ENCODE results near the gene TGFB1I1. TPM values are rescaled to one million over a fixed set of nuclear protein-coding genes. Genes with fewer than 3 reads are reported as not detected.
A peak's percentile ranks its signal among the peaks of the same experiment; 100 is the strongest.

TGFB1I1 gene
- total and polyA plus RNA-seq, 2 of the 13 experiments (the other 11 are each of a cell fraction or from before 2014, with no cell fraction given): 0.80 to 2.9 TPM

DNA sequence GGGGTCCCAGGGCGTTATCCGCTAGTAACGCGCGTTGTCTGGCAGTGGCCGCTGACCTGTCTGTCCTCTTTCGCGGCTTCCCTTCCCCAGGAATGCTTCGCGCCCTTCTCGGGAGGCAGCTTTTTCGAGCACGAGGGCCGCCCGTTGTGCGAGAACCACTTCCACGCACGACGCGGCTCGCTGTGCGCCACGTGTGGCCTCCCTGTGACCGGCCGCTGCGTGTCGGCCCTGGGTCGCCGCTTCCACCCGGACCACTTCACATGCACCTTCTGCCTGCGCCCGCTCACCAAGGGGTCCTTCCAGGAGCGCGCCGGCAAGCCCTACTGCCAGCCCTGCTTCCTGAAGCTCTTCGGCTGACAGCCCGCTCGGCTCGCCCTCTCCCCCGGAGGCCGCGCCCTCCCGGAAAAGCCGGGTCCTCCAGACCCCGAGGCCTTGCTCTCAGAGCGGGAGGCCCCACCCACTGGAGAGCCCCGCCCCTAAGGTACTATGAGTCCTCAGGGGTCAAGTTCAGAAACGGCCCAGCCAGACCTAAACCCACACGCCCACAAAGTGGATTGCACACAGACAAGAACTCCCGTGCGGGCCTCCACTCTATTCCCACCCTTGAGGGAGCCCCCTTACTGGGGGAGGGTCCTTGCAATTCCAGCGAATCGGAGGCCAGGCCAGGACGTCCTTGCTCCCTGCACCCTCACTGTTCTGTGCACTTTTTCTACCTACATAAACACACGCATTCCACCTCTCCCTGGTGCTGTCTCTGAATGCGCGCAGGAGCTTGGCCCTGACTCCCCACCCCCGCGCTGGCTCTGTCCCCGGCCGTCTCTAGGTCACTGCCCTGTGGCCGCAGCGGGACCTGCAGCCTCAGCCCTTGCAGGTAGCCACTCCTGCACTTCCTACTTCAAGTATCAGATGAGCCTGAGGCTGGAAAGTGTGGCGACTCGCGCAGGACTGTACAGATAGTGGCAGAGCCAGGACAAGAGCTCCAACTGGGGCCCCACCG lies 5.6 kb downstream of the TGFB1I1 start (continued):
- peak; percentile 48; the same call in 1 of the 2 replicates for TF ChIP-seq MIER2 (CRISPR knock-in tag; IDR thresholded peaks at IDR 0.05)
- TF ChIP-seq ZNF644 (CRISPR knock-in tag; IDR thresholded peaks at IDR 0.05; ENCODE audit: low read depth): no peak
- no peak for TF ChIP-seq HDAC6 (IDR thresholded peaks at IDR 0.05; ENCODE audit: low read depth, low read length)
- no peak for TF ChIP-seq MED13 (CRISPR knock-in tag; IDR thresholded peaks at IDR 0.05)
- TF ChIP-seq ZNF557 (CRISPR knock-in tag; IDR thresholded peaks at IDR 0.05): 0 out of 2 replicates have a peak, but pooled peaks have one; percentile 29
- TF ChIP-seq, protein P1, sequence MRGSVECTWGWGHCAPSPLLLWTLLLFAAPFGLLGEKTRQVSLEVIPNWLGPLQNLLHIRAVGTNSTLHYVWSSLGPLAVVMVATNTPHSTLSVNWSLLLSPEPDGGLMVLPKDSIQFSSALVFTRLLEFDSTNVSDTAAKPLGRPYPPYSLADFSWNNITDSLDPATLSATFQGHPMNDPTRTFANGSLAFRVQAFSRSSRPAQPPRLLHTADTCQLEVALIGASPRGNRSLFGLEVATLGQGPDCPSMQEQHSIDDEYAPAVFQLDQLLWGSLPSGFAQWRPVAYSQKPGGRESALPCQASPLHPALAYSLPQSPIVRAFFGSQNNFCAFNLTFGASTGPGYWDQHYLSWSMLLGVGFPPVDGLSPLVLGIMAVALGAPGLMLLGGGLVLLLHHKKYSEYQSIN (CRISPR knock-in tag; IDR thresholded peaks at IDR 0.05; ENCODE audit: borderline replicate concordance): no peak
- TF ChIP-seq ARNT (IDR thresholded peaks at IDR 0.05): no peak
- TF ChIP-seq ZNF44 (CRISPR knock-in tag; IDR thresholded peaks at IDR 0.05): peak; percentile 74
- 0 out of 2 replicates have a peak, but pooled peaks have one; percentile 66 for TF ChIP-seq ZBTB8A (CRISPR knock-in tag; IDR thresholded peaks at IDR 0.05; ENCODE audit: borderline replicate concordance, low read depth)
- TF ChIP-seq ZNF713 (CRISPR knock-in tag; IDR thresholded peaks at IDR 0.05): peak; percentile 97
- TF ChIP-seq ETV5 (CRISPR knock-in tag; IDR thresholded peaks at IDR 0.05; ENCODE audit: borderline replicate concordance): peak; percentile 60
- TF ChIP-seq, protein P2, sequence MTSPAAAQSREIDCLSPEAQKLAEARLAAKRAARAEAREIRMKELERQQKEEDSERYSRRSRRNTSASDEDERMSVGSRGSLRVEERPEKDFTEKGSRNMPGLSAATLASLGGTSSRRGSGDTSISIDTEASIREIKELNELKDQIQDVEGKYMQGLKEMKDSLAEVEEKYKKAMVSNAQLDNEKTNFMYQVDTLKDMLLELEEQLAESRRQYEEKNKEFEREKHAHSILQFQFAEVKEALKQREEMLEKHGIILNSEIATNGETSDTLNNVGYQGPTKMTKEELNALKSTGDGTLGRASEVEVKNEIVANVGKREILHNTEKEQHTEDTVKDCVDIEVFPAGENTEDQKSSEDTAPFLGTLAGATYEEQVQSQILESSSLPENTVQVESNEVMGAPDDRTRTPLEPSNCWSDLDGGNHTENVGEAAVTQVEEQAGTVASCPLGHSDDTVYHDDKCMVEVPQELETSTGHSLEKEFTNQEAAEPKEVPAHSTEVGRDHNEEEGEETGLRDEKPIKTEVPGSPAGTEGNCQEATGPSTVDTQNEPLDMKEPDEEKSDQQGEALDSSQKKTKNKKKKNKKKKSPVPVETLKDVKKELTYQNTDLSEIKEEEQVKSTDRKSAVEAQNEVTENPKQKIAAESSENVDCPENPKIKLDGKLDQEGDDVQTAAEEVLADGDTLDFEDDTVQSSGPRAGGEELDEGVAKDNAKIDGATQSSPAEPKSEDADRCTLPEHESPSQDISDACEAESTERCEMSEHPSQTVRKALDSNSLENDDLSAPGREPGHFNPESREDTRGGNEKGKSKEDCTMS (CRISPR knock-in tag; conservative IDR thresholded peaks at IDR 0.05): no peak
- peak; percentile 48 for TF ChIP-seq ZNF546 (CRISPR knock-in tag; conservative IDR thresholded peaks at IDR 0.05)
- TF ChIP-seq, protein P3, sequence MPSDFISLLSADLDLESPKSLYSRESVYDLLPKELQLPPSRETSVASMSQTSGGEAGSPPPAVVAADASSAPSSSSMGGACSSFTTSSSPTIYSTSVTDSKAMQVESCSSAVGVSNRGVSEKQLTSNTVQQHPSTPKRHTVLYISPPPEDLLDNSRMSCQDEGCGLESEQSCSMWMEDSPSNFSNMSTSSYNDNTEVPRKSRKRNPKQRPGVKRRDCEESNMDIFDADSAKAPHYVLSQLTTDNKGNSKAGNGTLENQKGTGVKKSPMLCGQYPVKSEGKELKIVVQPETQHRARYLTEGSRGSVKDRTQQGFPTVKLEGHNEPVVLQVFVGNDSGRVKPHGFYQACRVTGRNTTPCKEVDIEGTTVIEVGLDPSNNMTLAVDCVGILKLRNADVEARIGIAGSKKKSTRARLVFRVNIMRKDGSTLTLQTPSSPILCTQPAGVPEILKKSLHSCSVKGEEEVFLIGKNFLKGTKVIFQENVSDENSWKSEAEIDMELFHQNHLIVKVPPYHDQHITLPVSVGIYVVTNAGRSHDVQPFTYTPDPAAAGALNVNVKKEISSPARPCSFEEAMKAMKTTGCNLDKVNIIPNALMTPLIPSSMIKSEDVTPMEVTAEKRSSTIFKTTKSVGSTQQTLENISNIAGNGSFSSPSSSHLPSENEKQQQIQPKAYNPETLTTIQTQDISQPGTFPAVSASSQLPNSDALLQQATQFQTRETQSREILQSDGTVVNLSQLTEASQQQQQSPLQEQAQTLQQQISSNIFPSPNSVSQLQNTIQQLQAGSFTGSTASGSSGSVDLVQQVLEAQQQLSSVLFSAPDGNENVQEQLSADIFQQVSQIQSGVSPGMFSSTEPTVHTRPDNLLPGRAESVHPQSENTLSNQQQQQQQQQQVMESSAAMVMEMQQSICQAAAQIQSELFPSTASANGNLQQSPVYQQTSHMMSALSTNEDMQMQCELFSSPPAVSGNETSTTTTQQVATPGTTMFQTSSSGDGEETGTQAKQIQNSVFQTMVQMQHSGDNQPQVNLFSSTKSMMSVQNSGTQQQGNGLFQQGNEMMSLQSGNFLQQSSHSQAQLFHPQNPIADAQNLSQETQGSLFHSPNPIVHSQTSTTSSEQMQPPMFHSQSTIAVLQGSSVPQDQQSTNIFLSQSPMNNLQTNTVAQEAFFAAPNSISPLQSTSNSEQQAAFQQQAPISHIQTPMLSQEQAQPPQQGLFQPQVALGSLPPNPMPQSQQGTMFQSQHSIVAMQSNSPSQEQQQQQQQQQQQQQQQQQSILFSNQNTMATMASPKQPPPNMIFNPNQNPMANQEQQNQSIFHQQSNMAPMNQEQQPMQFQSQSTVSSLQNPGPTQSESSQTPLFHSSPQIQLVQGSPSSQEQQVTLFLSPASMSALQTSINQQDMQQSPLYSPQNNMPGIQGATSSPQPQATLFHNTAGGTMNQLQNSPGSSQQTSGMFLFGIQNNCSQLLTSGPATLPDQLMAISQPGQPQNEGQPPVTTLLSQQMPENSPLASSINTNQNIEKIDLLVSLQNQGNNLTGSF (CRISPR knock-in tag; IDR thresholded peaks at IDR 0.05): no peak
- no peak for TF ChIP-seq ZBTB1 (CRISPR knock-in tag; IDR thresholded peaks at IDR 0.05; ENCODE audit: borderline replicate concordance)
- no peak; the same call in 1 of the 2 replicates for TF ChIP-seq ZNF232 (CRISPR knock-in tag; IDR thresholded peaks at IDR 0.05; ENCODE audit: borderline replicate concordance)
- TF ChIP-seq, protein P4, sequence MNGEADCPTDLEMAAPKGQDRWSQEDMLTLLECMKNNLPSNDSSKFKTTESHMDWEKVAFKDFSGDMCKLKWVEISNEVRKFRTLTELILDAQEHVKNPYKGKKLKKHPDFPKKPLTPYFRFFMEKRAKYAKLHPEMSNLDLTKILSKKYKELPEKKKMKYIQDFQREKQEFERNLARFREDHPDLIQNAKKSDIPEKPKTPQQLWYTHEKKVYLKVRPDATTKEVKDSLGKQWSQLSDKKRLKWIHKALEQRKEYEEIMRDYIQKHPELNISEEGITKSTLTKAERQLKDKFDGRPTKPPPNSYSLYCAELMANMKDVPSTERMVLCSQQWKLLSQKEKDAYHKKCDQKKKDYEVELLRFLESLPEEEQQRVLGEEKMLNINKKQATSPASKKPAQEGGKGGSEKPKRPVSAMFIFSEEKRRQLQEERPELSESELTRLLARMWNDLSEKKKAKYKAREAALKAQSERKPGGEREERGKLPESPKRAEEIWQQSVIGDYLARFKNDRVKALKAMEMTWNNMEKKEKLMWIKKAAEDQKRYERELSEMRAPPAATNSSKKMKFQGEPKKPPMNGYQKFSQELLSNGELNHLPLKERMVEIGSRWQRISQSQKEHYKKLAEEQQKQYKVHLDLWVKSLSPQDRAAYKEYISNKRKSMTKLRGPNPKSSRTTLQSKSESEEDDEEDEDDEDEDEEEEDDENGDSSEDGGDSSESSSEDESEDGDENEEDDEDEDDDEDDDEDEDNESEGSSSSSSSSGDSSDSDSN (CRISPR knock-in tag; IDR thresholded peaks at IDR 0.05): peak; percentile 82
